Astrocyte (in vitro differentiated cells and primary cell): ENCODE measurements around the gene CCNYL1. TPM values are rescaled to one million over a fixed set of nuclear protein-coding genes. Genes with fewer than 3 reads are reported as not detected.
A peak's percentile ranks its signal among the peaks of the same experiment; 100 is the strongest.

Experiments
- DNase-seq: peaks from one replicate; pipeline ENCODE4 v3.0.0-alpha.2; 2010; ENCODE audit warnings: low read depth
- FAIRE-seq: peaks from 2 replicates; lab custom pipeline; 2011; peaks lifted over from hg19 to GRCh38; lab: Jason Lieb, UNC
- H2AFZ ChIP-seq: 2 replicates; pipeline ENCODE4 v1.6.0; 2012; ENCODE audit warnings: low read depth, low read length, inconsistent platforms
- H3K27ac ChIP-seq: 2 replicates; pipeline ENCODE4 v1.5.1; 2011; ENCODE audit warnings: low read depth, low read length, inconsistent platforms
- H3K27me3 ChIP-seq: 2 replicates; pipeline ENCODE4 v1.6.0; 2011; ENCODE audit warnings: low read length, inconsistent platforms; ENCODE audit not compliant: insufficient read depth
- H3K36me3 ChIP-seq: 2 replicates; pipeline ENCODE4 v1.5.1; 2011; ENCODE audit warnings: low read length, inconsistent platforms; ENCODE audit not compliant: insufficient read depth
- H3K4me1 ChIP-seq: 2 replicates; pipeline ENCODE4 v1.5.1; 2011; ENCODE audit warnings: low read length, inconsistent platforms; ENCODE audit not compliant: insufficient read depth
- H3K4me2 ChIP-seq: 2 replicates; pipeline ENCODE4 v1.6.0; 2012; ENCODE audit warnings: low read length, inconsistent platforms
- H3K4me3 ChIP-seq: 2 replicates; pipeline ENCODE4 v1.5.1; 2011; ENCODE audit warnings: low read depth, mild to moderate bottlenecking, low read length, inconsistent platforms; ENCODE audit not compliant: insufficient read depth
- H3K79me2 ChIP-seq: 2 replicates; pipeline ENCODE4 v1.6.0; 2012; ENCODE audit warnings: mild to moderate bottlenecking, low read length, inconsistent platforms; ENCODE audit not compliant: insufficient read depth
- H3K9ac ChIP-seq: 2 replicates; pipeline ENCODE4 v1.6.0; 2012; ENCODE audit warnings: mild to moderate bottlenecking, low read length, inconsistent platforms
- H3K9me3 ChIP-seq: 2 replicates; pipeline ENCODE4 v1.5.1; 2012; ENCODE audit warnings: low read depth, mild to moderate bottlenecking, low read length, inconsistent platforms; ENCODE audit not compliant: insufficient read depth
- H4K20me1 ChIP-seq: 2 replicates; pipeline ENCODE4 v1.6.0; 2012; ENCODE audit warnings: low read length, inconsistent platforms; ENCODE audit not compliant: insufficient read depth
- H3K27ac Mint-ChIP-seq: one replicate; pipeline ENCODE4 v1.8.0; 2021; ENCODE audit warnings: mild to moderate bottlenecking, mixed read lengths; ENCODE audit not compliant: unreplicated experiment
- H3K27me3 Mint-ChIP-seq: one replicate; pipeline ENCODE4 v1.8.0; 2021; ENCODE audit warnings: low read depth, mixed read lengths; ENCODE audit not compliant: unreplicated experiment
- H3K36me3 Mint-ChIP-seq: one replicate; pipeline ENCODE4 v1.8.0; 2021; ENCODE audit warnings: low read depth, mixed read lengths; ENCODE audit not compliant: unreplicated experiment
- H3K4me1 Mint-ChIP-seq: one replicate; pipeline ENCODE4 v1.8.0; 2021; ENCODE audit warnings: low read depth, mixed read lengths; ENCODE audit not compliant: unreplicated experiment
- H3K4me3 Mint-ChIP-seq: one replicate; pipeline ENCODE4 v1.8.0; 2021; ENCODE audit warnings: mild to moderate bottlenecking, moderate library complexity, mixed read lengths; ENCODE audit not compliant: unreplicated experiment
- H3K9me3 Mint-ChIP-seq: one replicate; pipeline ENCODE4 v1.8.0; 2021; ENCODE audit warnings: mild to moderate bottlenecking, mixed read lengths; ENCODE audit not compliant: unreplicated experiment
- EZH2 ChIP-seq: IDR thresholded peaks from 2 replicates; pipeline ENCODE4 v1.6.1; 2012; ENCODE audit warnings: mild to moderate bottlenecking, low read length, inconsistent platforms; ENCODE audit not compliant: insufficient read depth
- total RNA-seq: library from RNA; stranded (reverse); gene quantifications from 2 replicates; pipeline ENCODE4 v1.2.1, GENCODE V29; 2021
- TF ChIP-seq, protein P1 (sequence below): IDR thresholded peaks from 2 replicates; pipeline ENCODE4 v1.5.1; 2011; ENCODE audit warnings: low read depth, mild to moderate bottlenecking, inconsistent platforms, low read length, moderate library complexity; ENCODE audit not compliant: insufficient read depth

CCNYL1 gene
- total RNA-seq, 1 donor from 2014 or later, result 35.2 TPM

DNA sequence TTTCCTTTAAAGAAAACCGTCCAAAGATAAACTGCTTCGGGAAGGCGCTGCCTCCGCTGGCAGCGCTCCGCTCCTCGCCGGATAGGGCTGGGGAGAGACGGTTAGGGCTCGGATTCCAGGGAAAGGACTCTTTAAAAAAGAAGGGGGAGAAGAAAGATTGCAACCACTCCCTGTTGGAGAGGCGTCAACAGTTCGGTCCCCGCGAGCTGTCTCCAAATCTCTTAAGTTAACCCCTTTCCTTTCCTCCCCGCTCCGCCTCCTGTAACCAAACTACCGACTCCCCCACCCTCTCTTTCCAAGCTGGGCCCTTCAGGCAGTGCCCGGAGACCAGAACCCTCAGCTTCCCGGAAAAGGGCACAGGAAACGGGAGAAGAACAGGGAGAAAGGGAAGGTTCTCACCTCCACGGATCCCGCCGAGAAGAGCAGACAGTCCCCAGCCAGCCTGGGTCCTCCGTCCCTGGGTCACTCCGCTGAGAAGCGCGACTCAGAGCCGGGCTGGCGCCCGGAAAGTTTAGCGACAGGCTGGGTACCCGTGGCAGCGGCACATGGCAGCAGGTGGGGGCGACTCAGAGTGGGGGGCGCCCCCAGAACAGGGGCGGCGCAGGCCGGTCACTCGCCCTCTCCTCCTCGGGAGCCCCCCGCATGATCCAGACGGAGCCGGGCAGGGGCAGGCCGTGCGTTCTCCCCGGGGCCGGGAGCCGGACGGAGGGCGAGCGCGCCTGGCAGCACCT, 57.6 kb downstream of the CCNYL1 start:
- Histone ChIP-seq H3K36me3 (no peaks in the 10 kb centered on the region), H4K20me1 (peaks cover 4% of the 10 kb centered on the region), H2AFZ (peak overlapping the region; percentile 92), H3K27ac (no peak overlapping the region), H3K9me3 (no peaks in the 10 kb centered on the region), H3K4me2 (peak overlapping the region; percentile 95), H3K4me3 (peak overlapping the region; percentile 63), H3K79me2 (peaks cover 8% of the 10 kb centered on the region), H3K9ac (peak overlapping the region; percentile 69), H3K27me3 (peaks cover 4% of the 10 kb centered on the region), H3K4me1 (peaks cover 9% of the 10 kb centered on the region)
- H3K27me3 Mint-ChIP-seq, result peaks cover 2% of the 10 kb centered on the region
- H3K4me1 Mint-ChIP-seq, result peaks cover 3% of the 10 kb centered on the region
- no peak for FAIRE-seq
- H3K36me3 Mint-ChIP-seq, result peaks cover 3% of the 10 kb centered on the region
- peak overlapping the region; percentile 66 for H3K27ac Mint-ChIP-seq
- TF ChIP-seq, protein P1, sequence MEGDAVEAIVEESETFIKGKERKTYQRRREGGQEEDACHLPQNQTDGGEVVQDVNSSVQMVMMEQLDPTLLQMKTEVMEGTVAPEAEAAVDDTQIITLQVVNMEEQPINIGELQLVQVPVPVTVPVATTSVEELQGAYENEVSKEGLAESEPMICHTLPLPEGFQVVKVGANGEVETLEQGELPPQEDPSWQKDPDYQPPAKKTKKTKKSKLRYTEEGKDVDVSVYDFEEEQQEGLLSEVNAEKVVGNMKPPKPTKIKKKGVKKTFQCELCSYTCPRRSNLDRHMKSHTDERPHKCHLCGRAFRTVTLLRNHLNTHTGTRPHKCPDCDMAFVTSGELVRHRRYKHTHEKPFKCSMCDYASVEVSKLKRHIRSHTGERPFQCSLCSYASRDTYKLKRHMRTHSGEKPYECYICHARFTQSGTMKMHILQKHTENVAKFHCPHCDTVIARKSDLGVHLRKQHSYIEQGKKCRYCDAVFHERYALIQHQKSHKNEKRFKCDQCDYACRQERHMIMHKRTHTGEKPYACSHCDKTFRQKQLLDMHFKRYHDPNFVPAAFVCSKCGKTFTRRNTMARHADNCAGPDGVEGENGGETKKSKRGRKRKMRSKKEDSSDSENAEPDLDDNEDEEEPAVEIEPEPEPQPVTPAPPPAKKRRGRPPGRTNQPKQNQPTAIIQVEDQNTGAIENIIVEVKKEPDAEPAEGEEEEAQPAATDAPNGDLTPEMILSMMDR, result no peak
- no peak for TF ChIP-seq EZH2
- DNase-seq, result no peak
- peak overlapping the region; percentile 90 for H3K4me3 Mint-ChIP-seq
- peaks cover 2% of the 10 kb centered on the region for H3K9me3 Mint-ChIP-seq

DNA sequence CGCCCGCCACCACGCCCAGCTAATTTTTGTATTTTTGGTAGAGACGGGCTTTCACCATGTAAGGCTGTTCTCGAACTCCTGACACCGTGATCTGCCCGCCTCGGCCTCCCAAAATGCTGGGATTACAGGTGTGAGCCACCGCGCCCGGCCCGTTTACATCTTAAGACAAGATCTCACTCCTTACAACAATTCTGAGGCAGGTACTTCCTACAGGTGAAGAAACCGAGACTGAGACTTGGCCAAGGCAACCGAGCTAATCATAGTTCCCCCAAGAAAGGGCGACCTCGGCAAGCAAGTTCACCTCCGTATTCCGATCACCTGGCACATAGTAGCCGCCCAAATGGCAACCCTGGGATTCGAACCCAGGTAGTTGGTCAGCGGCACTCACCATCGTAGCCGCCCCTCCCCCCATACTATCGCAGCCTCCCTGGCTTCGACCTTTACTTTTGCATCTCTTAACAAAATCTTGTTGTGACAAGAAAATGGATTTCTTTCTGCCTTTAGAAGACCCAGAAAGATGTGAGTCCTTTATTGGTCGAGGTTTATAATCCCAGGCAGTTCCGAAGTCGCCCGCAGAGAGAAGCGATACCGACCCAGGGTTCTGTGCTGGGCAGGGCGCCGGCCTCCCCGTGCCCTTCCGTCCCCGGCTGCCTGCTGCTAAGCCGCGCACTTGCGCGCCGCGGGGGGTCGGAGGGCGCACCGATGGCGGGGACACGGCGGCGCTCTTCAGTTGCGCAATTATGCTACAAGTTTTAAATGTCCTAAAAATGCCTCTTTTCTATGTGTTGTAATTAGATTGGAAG, 59.4 kb downstream of the CCNYL1 start:
- Mint-ChIP-seq H3K9me3 (peaks cover 2% of the 10 kb centered on the region), H3K27ac (no peak overlapping the region), H3K36me3 (peaks cover 3% of the 10 kb centered on the region), H3K4me1 (peaks cover 3% of the 10 kb centered on the region), H3K4me3 (peak overlapping the region; percentile 82), H3K27me3 (peaks cover 2% of the 10 kb centered on the region)
- TF ChIP-seq, protein P1, result no peak
- no peak for TF ChIP-seq EZH2
- Histone ChIP-seq H3K27me3 (peaks cover 4% of the 10 kb centered on the region), H3K9ac (no peak overlapping the region), H3K9me3 (no peaks in the 10 kb centered on the region), H3K4me2 (peak overlapping the region; percentile 95), H4K20me1 (peaks cover 4% of the 10 kb centered on the region), H3K4me3 (peak overlapping the region; percentile 63), H3K79me2 (peaks cover 8% of the 10 kb centered on the region), H3K4me1 (peaks cover 9% of the 10 kb centered on the region), H3K27ac (no peak overlapping the region), H3K36me3 (no peaks in the 10 kb centered on the region), H2AFZ (no peak overlapping the region)
- FAIRE-seq (no peak), DNase-seq (no peak)
